ENCODE results near the gene AK1.

Gene AK1

GRCh38 chr9:127818574-127818973, 58.9 kb downstream of the AK1 start:
- DNase-seq, result no peak

DNA sequence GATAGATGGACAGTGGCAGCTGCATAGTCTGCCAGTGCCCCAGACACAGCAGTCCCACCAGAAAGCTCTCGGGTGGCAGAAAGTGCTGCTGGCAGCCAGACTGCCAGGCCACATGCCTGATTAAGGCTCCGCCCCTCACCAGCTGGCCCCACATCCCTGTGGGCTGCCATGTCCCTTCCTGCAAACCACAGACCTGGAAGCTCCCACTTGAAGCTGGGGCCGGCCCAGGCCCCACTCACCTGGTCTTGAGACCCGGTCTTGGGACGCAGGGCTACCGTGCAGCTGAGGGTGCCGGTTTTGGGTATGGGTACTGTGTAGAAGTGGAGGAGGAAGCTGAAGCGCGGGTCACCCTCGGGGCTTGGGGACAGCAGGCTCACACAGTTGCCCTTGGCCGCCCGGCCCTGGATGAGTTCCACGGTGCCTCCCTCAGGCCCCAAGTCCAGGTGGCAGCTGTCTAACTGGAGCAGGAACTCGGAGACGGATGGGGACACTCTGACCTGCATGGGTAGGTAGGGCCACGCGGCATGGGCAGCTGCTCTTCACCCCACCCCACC, 59.5 kb downstream of the AK1 start:
- DNase-seq, result no peak

DNA sequence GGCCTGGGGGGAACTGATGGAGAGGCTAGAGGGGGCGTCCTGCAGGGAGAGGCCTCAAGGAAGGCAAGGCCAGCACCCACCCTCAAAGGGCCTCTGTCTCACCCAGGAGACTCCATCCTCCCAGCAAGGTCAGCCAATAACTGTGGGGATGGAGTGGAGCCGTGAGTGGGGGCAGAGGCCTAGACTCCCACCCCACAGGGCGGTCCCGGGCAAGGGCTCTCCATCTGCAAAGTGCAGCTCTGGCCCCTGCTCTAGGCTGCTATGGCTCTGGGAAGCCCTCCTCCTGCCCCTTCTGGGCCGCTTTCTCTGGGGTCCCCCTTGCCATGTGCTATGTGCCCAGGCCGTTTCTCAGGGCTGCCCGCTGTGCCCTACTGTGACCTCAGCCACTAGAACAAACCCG, 60.7 kb downstream of the AK1 start:
- no peak for DNase-seq
